GM18519 (cell line): ENCODE results near the gene CD200R1L.
"Not testable (repeated sequence)": the region's sequence is repeated elsewhere in the genome, so short reads cannot be mapped to it uniquely, and the experiment has no call there.

Source experiments
- ATAC-seq: cut with Tn5 transposase; IDR thresholded peaks from one replicate; pipeline ENCODE4 v1.9.1; 2021; ENCODE audit warnings: mild to moderate bottlenecking, moderate library complexity; ENCODE audit not compliant: unreplicated experiment, low FRiP score

CD200R1L gene, protein sequence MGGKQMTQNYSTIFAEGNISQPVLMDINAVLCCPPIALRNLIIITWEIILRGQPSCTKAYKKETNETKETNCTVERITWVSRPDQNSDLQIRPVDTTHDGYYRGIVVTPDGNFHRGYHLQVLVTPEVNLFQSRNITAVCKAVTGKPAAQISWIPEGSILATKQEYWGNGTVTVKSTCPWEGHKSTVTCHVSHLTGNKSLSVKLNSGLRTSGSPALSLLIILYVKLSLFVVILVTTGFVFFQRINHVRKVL

DNA sequence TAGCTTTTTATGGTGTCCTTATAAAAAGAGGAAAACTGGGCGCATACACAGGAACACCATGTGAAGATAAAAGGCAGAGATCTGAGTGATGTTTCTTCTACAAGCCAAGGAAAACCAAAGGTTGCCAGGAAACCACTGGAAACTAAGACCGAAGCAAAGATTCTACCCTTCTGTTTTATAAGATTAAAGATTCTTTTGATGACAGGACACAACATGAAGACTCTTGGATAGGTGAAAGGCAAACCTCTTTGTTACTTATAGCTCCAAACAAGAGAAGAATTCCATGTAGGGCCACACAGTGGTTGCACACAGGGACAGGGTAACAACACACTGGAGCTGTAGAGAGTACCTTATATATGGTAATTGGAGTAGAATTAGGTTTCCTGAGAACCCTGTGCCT, at the start of gene CD200R1L:
CD200R1L (minus strand) TSS at position 101 of the 400 bp plus-strand sequence. CDS start 17,497 bp downstream, outside the sequence.
- no peak for ATAC-seq

- ATAC-seq = no peak
Measured at GRCh38 chr3:112894258-112894657, 47.6 kb upstream of the CD200R1L start.

- ATAC-seq = no peak
Measured at GRCh38 chr3:112889357-112889756, 42.7 kb upstream of the CD200R1L start.

DNA sequence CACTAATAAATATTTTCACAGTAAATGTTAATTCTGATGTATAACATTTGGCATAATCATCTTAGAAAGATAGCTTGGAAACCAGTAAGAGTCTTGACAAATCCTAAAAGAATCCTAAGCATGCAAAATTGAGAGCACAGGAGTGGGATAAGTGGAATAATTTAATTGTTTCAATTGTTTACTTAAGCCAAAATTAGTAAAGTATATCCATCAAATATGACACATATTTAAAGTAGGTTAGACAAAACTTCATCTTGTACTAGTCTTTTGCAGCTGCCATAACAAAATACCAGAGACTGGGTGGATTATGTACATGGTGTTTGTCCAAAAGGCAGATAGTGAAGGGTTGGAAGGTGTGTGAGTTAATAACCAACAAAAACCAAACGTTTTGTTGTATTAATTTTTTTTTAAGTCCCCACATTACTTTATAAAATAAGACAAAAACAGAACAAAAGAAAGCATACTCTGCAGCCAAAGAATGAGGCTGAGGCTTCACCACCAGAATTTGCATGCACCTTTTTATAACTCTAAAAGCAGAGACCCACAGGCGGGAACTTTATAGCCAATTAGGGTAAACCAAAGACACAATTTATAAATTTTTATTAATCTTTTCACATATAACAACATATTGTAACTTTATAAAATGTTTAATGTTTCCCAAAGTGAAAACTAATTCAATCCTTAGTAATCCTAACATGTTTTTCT, 41.9 kb upstream of the CD200R1L start:
- no peak for ATAC-seq

GRCh38 chr3:112884678-112885290, 38.1 kb upstream of the CD200R1L start:
- ATAC-seq = no peak

DNA sequence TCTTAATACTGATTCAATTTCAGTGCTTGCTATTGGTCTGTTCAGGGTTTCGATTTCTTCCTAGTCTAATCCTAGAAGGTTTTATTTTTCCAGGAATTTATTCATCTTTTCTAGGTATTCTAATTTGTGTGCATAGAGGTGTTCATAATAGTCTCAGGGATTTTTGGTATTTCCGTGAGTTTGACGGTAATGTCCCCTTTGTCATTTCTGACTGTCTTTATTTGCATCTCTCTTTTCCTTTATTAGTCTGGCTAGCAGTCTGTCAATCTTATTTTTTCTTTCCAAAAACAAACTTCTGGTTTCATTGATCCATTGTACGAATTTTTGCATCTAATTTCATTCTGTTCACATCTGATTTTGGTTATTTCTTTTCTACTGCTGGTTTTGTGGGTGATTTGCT, 35.2 kb upstream of the CD200R1L start:
- ATAC-seq = no peak

- no peak for ATAC-seq
Measured at GRCh38 chr3:112875561-112875960, 28.9 kb upstream of the CD200R1L start.

DNA sequence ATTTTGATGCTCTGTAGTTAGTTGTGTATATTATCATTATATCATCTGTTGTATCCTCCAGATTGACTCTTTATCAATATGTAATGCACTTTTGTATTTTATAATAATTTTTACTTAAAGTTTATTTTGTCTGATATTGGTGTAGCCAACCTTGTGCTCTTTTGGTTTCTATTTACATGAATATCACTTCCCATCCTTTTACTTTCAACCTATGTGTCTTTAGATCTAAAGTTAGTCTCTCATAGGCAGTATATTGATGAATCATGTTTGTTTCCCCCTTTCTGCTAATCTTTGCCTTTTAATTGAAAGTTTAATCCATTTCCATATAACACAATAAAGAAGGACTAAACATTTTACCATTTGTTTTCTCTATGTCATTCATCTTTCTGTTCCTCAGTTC, 28.1 kb upstream of the CD200R1L start:
- ATAC-seq = no peak

GRCh38 chr3:112873632-112874031, 27.0 kb upstream of the CD200R1L start:
- ATAC-seq = no peak

DNA sequence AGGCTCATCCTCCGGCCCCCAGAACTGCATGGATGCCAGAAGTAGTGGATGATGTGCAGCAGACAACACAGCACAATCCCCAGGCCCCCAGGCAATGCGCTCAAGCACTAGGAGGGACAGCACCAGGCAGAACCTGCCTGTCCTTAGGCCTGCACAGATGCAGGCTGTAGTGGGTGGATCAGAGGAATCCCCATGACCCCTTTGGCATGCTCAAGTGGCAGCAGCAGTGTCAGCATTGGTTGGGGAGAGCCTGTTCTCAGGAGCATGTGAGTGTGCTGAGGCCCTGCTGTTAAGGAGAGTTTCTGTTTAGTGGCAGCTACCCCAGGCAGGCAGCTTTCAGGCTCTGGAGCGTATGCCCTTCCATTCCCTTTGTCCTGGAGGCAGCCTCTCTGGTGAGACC, 25.1 kb upstream of the CD200R1L start:
- no peak for ATAC-seq

GRCh38 chr3:112865757-112866156, 19.1 kb upstream of the CD200R1L start:
- ATAC-seq = no peak

DNA sequence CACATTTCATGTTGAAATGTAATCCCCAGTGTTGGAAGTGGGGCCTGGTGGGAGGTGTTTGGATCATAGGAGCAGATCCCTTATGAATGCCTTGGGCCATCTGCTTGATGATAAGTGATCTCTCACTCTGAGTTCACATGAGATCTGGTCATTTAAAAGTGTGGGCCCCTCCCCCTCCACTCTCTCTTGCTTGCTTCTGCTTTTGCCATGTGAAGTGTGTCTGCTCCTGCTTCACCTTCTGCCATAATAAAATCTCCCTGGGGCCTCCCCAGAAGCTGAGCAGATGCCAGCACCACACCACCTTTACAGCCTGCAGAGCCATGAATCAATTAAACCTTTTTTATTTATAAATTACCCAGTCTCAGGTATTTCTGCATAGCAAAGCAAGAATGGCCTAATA, 14.2 kb upstream of the CD200R1L start:
- no peak for ATAC-seq

- no peak for ATAC-seq
Measured at GRCh38 chr3:112858410-112859069, 11.9 kb upstream of the CD200R1L start.

GRCh38 chr3:112857526-112857925, 10.9 kb upstream of the CD200R1L start:
- ATAC-seq = no peak

DNA sequence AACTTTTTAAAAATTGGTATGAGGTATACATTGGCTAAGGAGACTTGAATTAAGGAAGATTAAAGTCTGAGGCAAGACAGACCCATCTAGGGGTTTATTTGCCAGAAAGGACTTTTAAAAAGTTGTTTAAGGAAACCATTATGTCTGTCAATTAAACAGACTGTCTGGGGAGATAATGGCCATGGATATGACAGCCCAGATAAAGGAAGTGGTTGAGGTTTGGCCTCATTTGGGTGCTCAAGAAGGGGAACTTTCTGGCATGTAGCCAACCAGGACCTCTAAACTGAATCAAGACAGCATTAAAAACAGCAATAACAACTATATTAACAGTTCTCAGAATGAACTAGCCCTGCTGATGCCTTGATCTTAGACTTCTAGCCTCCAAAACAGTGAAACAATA, 9.9 kb upstream of the CD200R1L start:
- no peak for ATAC-seq

GRCh38 chr3:112855883-112856282, 9.2 kb upstream of the CD200R1L start:
- ATAC-seq = no peak

GRCh38 chr3:112855074-112855473, 8.4 kb upstream of the CD200R1L start:
- not testable (repeated sequence) for ATAC-seq

DNA sequence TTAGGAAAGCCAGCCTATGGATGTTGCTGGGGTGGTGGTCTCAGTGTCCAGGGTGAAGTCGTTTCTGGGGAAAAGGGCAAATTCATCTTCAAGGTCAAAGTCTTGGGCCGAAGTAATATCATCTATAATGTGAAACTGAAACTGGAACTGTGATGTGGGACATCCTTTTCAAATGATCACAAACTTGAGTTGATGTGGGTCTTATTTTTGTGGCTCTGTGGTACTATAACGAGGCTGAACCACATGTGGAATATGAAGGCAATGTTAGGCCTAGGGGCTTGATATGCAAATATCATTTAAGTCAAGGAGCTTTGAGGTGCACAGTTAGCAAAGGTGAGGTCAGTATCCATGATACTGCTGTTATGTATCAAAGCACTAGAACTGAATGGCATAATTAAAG, 1.5 kb upstream of the CD200R1L start:
- ATAC-seq = no peak

DNA sequence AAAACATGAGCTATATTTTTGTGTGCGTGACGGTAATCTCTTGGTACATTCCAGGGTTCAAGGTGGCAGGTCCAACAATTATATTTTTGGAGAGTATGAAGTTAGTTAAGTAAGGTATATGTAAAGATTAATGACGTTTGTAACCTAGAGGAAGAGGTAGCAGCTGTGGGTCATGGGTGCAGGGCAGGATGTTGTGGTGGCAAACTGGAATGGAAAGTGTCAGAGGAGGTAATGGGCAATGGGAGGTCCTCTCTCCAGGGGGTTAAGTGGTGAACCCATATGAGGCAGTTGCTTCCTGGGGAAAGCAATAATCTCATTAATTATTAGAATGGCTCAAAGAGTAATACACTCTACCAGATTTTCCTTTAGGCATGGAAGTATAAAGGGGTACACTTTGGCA, 1.0 kb upstream of the CD200R1L start:
- ATAC-seq = no peak

DNA sequence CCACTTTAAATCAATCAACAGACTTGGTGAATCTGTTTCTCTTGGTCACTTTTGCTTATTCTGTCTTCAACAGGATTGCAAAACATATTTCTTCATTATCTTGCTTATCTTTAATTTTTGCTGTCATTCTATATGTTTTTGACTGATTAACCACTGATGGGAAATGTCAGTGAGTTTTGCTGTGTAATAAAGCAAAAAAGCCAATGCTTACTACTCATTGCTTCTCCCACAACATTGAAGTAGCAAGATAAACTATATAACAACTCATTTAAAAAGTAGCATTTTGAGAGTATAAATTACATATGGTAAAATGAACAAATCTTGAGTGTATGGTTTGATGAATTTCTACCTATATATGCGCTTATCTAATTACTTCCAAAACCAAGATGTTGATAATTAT, 892 bp downstream of the CD200R1L start:
- ATAC-seq = no peak

GRCh38 chr3:112829046-112829445, 17.6 kb downstream of the CD200R1L start:
- no peak for ATAC-seq
